ENCODE measurements around the gene FBLN2.

Gene FBLN2

GRCh38 chr3:13670292-13670691, 121.4 kb downstream of the FBLN2 start:
- TF ChIP-seq SPI1 (IDR thresholded peaks at IDR 0.05; ENCODE audit: borderline replicate concordance, low read depth) = no peak
- TF ChIP-seq CTCF (IDR thresholded peaks at IDR 0.05; ENCODE audit: insufficient read depth, low read length) = no peak
- TF ChIP-seq GABPA (IDR thresholded peaks at IDR 0.05; ENCODE audit: low read depth) = no peak
- TF ChIP-seq REST (IDR thresholded peaks at IDR 0.05; ENCODE audit: insufficient replicate concordance, low read depth) = no peak
- no peak for TF ChIP-seq POLR2AphosphoS5 (IDR thresholded peaks at IDR 0.05; ENCODE audit: low read depth)
- no peak for DNase-seq (ENCODE audit: low read depth in 1 of 2, low spot score in 1 of 2)
- no peak overlapping the region for H3K4me3 ChIP-seq (replicated peaks; ENCODE audit: insufficient read depth, low read length)
- no peak overlapping the region for H3K27ac ChIP-seq (replicated peaks)
- H3K27me3 ChIP-seq (ENCODE audit: insufficient read depth, poor library complexity, severe bottlenecking) = no peaks in the 10 kb centered on the region

GRCh38 chr3:13671482-13672233, 122.7 kb downstream of the FBLN2 start:
- no peak for TF ChIP-seq CTCF (IDR thresholded peaks at IDR 0.05; ENCODE audit: insufficient read depth, low read length)
- no peak for TF ChIP-seq SPI1 (IDR thresholded peaks at IDR 0.05; ENCODE audit: borderline replicate concordance, low read depth)
- TF ChIP-seq GABPA (IDR thresholded peaks at IDR 0.05; ENCODE audit: low read depth) = no peak
- TF ChIP-seq REST (IDR thresholded peaks at IDR 0.05; ENCODE audit: insufficient replicate concordance, low read depth) = no peak
- no peak for TF ChIP-seq POLR2AphosphoS5 (IDR thresholded peaks at IDR 0.05; ENCODE audit: low read depth)
- DNase-seq (ENCODE audit: low read depth in 1 of 2, low spot score in 1 of 2) = no peak
- H3K4me3 ChIP-seq (replicated peaks; ENCODE audit: insufficient read depth, low read length) = no peak overlapping the region
- no peak overlapping the region for H3K27ac ChIP-seq (replicated peaks)
- no peaks in the 10 kb centered on the region for H3K27me3 ChIP-seq (ENCODE audit: insufficient read depth, poor library complexity, severe bottlenecking)

GRCh38 chr3:13673207-13673606, 124.3 kb downstream of the FBLN2 start:
- no peak overlapping the region for H3K4me3 ChIP-seq (replicated peaks; ENCODE audit: insufficient read depth, low read length)
- H3K27me3 ChIP-seq (ENCODE audit: insufficient read depth, poor library complexity, severe bottlenecking) = no peaks in the 10 kb centered on the region
- TF ChIP-seq CTCF (IDR thresholded peaks at IDR 0.05; ENCODE audit: insufficient read depth, low read length) (peak; percentile 15), SPI1 (IDR thresholded peaks at IDR 0.05; ENCODE audit: borderline replicate concordance, low read depth) (no peak)
- no peak overlapping the region for H3K27ac ChIP-seq (replicated peaks)
- no peak for DNase-seq (ENCODE audit: low read depth in 1 of 2, low spot score in 1 of 2)

Measured in HL-60 (cell line).